Esophagus squamous epithelium (tissue), 4 donors: ENCODE measurements around the gene IRX6.

Experiments
- POLR2A ChIP-seq, 4 donors: fragments of 450-650 bp; IDR thresholded peaks; one replicate each; pipeline ENCODE4 v1.6.1; 2017; ENCODE audit warnings: antibody characterized with exemption in 4 of 4, mild to moderate bottlenecking in 4 of 4, moderate library complexity in 3 of 4
- TF ChIP-seq, protein P1 (sequence below), 6 experiments: fragments of 450-650 bp in 4 of 6; fragments of 200-600 bp in 2 of 6; sonication (generic) in 2 of 6; IDR thresholded peaks; one replicate each; pipeline ENCODE4 v1.5.1; 2016 to 2019; ENCODE audit warnings: antibody characterized with exemption in 6 of 6, mild to moderate bottlenecking in 4 of 6, moderate library complexity in 4 of 6

DNA sequence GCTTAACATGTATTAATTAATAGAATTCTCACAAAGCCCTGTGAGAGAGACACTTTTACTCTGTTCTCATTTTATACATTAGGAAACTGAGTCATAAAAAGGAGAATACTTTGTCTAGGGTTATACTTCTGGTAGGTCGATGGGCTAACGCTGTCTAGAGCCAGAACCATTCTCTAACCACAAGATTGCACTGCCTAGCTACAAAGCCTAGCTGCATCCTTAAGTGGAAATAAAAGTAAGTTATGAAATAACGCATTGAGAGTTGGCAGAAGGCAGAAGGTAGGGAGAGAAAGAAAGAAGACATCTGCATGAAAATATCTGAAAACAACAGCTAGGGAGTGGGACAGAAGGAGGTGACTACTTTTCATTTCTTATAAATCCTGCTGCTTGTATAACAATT, 33.2 kb downstream of the IRX6 start:
- TF ChIP-seq, protein P1, sequence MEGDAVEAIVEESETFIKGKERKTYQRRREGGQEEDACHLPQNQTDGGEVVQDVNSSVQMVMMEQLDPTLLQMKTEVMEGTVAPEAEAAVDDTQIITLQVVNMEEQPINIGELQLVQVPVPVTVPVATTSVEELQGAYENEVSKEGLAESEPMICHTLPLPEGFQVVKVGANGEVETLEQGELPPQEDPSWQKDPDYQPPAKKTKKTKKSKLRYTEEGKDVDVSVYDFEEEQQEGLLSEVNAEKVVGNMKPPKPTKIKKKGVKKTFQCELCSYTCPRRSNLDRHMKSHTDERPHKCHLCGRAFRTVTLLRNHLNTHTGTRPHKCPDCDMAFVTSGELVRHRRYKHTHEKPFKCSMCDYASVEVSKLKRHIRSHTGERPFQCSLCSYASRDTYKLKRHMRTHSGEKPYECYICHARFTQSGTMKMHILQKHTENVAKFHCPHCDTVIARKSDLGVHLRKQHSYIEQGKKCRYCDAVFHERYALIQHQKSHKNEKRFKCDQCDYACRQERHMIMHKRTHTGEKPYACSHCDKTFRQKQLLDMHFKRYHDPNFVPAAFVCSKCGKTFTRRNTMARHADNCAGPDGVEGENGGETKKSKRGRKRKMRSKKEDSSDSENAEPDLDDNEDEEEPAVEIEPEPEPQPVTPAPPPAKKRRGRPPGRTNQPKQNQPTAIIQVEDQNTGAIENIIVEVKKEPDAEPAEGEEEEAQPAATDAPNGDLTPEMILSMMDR (IDR thresholded peaks at IDR 0.05) = no peak
- TF ChIP-seq POLR2A (IDR thresholded peaks at IDR 0.05) = no peak
